HG03378 (cell line): Measurements from ENCODE around the gene MGME1.
"Not testable (repeated sequence)": the region's sequence is repeated elsewhere in the genome, so short reads cannot be mapped to it uniquely, and the experiment has no call there.

Experiments used
- ATAC-seq: cut with Tn5 transposase; IDR thresholded peaks from one replicate; pipeline ENCODE4 v1.9.1; 2021; ENCODE audit warnings: mild to moderate bottlenecking, moderate library complexity; ENCODE audit not compliant: unreplicated experiment

The MGME1 gene

GRCh38 chr20:18018100-18018499 lies 49.3 kb downstream of the MGME1 start:
- no peak for ATAC-seq

GRCh38 chr20:18019068-18019467 lies 50.2 kb downstream of the MGME1 start:
- ATAC-seq, result no peak

GRCh38 chr20:18020931-18021330 lies 52.1 kb downstream of the MGME1 start:
- ATAC-seq, result no peak

GRCh38 chr20:18024606-18025127 lies 55.8 kb downstream of the MGME1 start:
- ATAC-seq, result no peak

GRCh38 chr20:18027011-18027410 lies 58.2 kb downstream of the MGME1 start:
- not testable (repeated sequence) for ATAC-seq

- ATAC-seq, result no peak
Measured at GRCh38 chr20:18030020-18030419, 61.2 kb downstream of the MGME1 start.

- ATAC-seq, result no peak
Measured at GRCh38 chr20:18031050-18031449, 62.2 kb downstream of the MGME1 start.

GRCh38 chr20:18031888-18032509 lies 63.2 kb downstream of the MGME1 start:
- no peak for ATAC-seq

GRCh38 chr20:18032977-18033892 lies 64.4 kb downstream of the MGME1 start:
- ATAC-seq, result no peak

- no peak for ATAC-seq
Measured at GRCh38 chr20:18034039-18034438, 65.2 kb downstream of the MGME1 start.

- no peak for ATAC-seq
Measured at GRCh38 chr20:18039063-18039462, 70.2 kb downstream of the MGME1 start.
